Neural progenitor cell (in vitro differentiated cells): ENCODE measurements around the gene GNG4. TPM values are rescaled to one million over a fixed set of nuclear protein-coding genes. Genes with fewer than 3 reads are reported as not detected.
A peak's percentile ranks its signal among the peaks of the same experiment; 100 is the strongest.

Experiments
- DNase-seq: peaks from one replicate; pipeline ENCODE4 v3.0.0-alpha.2; 2016; ENCODE audit warnings: low spot score
- H2AFZ ChIP-seq: fragments of 200-600 bp; sonication (generic); replicated peaks from 2 replicates; pipeline ENCODE4 v1.6.1; 2016; ENCODE audit warnings: antibody characterized with exemption
- H3F3A ChIP-seq: fragments of 200-600 bp; sonication (generic); 2 replicates; pipeline ENCODE4 v1.6.1; 2016; ENCODE audit warnings: antibody characterized with exemption, low read depth
- H3K27ac ChIP-seq: fragments of 200-600 bp; sonication (generic); 2 replicates; pipeline ENCODE4 v1.5.1; 2016; ENCODE audit warnings: mild to moderate bottlenecking
- H3K27me3 ChIP-seq: fragments of 200-600 bp; sonication (generic); 2 replicates; pipeline ENCODE4 v1.6.1; 2016; ENCODE audit warnings: mild to moderate bottlenecking, moderate library complexity
- H3K36me3 ChIP-seq: fragments of 200-600 bp; sonication (generic); 2 replicates; pipeline ENCODE4 v1.5.1; 2016
- H3K4me1 ChIP-seq: fragments of 200-600 bp; sonication (generic); 2 replicates; pipeline ENCODE4 v1.6.1; 2016; ENCODE audit warnings: mixed run types
- H3K4me2 ChIP-seq: fragments of 200-600 bp; sonication (generic); 2 replicates; pipeline ENCODE4 v1.6.1; 2016
- H3K4me3 ChIP-seq: fragments of 200-600 bp; sonication (generic); 2 replicates; pipeline ENCODE4 v1.5.1; 2016
- H3K79me2 ChIP-seq: fragments of 200-600 bp; sonication (generic); 2 replicates; pipeline ENCODE4 v1.6.1; 2016; ENCODE audit warnings: low read depth
- H3K9ac ChIP-seq: fragments of 200-600 bp; sonication (generic); 2 replicates; pipeline ENCODE4 v1.6.1; 2016
- H3K9me3 ChIP-seq: fragments of 200-600 bp; sonication (generic); 2 replicates; pipeline ENCODE4 v1.5.1; 2016; ENCODE audit warnings: low read depth
- H4K20me1 ChIP-seq: fragments of 200-600 bp; sonication (generic); 2 replicates; pipeline ENCODE4 v1.6.1; 2016; ENCODE audit warnings: low read depth
- H3K27ac Mint-ChIP-seq: 3 replicates; pipeline ENCODE4 v1.8.0; 2021; ENCODE audit warnings: mixed read lengths
- H3K27me3 Mint-ChIP-seq: 2 replicates; pipeline ENCODE4 v1.8.0; 2022; ENCODE audit warnings: low read depth, mild to moderate bottlenecking, inconsistent platforms, moderate library complexity, mixed read lengths; ENCODE audit not compliant: insufficient read depth
- H3K36me3 Mint-ChIP-seq: 3 replicates; pipeline ENCODE4 v1.8.0; 2021; ENCODE audit warnings: mixed read lengths
- H3K4me1 Mint-ChIP-seq: 3 replicates; pipeline ENCODE4 v1.8.0; 2021; ENCODE audit warnings: mixed read lengths
- H3K4me3 Mint-ChIP-seq: 3 replicates; pipeline ENCODE4 v1.8.0; 2021; ENCODE audit warnings: mild to moderate bottlenecking, moderate library complexity, mixed read lengths
- H3K9me3 Mint-ChIP-seq: 3 replicates; pipeline ENCODE4 v1.8.0; 2020; ENCODE audit warnings: mixed read lengths
- CTCF ChIP-seq: fragments of 200-600 bp; sonication (generic); IDR thresholded peaks from 2 replicates; pipeline ENCODE4 v1.5.1; 2017; ENCODE audit warnings: antibody characterized with exemption, mild to moderate bottlenecking
- EZH2 ChIP-seq: fragments of 200-600 bp; sonication (generic); IDR thresholded peaks from 2 replicates; pipeline ENCODE4 v1.6.1; 2017; ENCODE audit warnings: antibody characterized with exemption, mild to moderate bottlenecking, moderate library complexity
- EZH2phosphoT487 ChIP-seq: fragments of 200-600 bp; sonication (generic); IDR thresholded peaks from 2 replicates; pipeline ENCODE4 v1.6.1; 2017; ENCODE audit warnings: antibody characterized with exemption
- total RNA-seq: library from RNA; depleted of rRNA; stranded (reverse); fragments of >200 nt; gene quantifications from 2 replicates; pipeline ENCODE4 v1.2.3, GENCODE V29; 2015; ENCODE audit warnings: low replicate concordance

GNG4 gene
- 14.9 and 20.7 TPM in 2 replicates for total RNA-seq

GRCh38 chr1:235649368-235650163, at the start of gene GNG4:
Gene GNG4, minus strand, starts transcription at chr1:235649784. Its CDS starts 65,946 bp downstream, at chr1:235583838.
- H3K27ac ChIP-seq: no peak within 1 kb of the TSS
- TF ChIP-seq EZH2 (no peak), EZH2phosphoT487 (no peak), CTCF (no peak)
- peaks cover 35% of the 10 kb centered on the region for H3F3A ChIP-seq
- H3K36me3 ChIP-seq: no peaks in the 10 kb centered on the region
- H3K4me3 Mint-ChIP-seq: peak within 1 kb of the TSS; percentile 95
- peak within 1 kb of the TSS; percentile 87 for H3K27ac Mint-ChIP-seq
- H3K27me3 ChIP-seq: peaks cover 43% of the 10 kb centered on the region
- peaks cover 25% of the 10 kb centered on the region for H3K79me2 ChIP-seq
- H3K4me1 ChIP-seq: peaks cover 39% of the 10 kb centered on the region
- peaks cover 28% of the 10 kb centered on the region for H3K27me3 Mint-ChIP-seq
- H3K4me3 ChIP-seq: peak within 1 kb of the TSS; percentile 57
- H3K4me2 ChIP-seq: peak within 1 kb of the TSS; percentile 94
- H3K9me3 ChIP-seq: no peaks in the 10 kb centered on the region
- H3K9me3 Mint-ChIP-seq: peaks cover 15% of the 10 kb centered on the region
- peaks cover 38% of the 10 kb centered on the region for H4K20me1 ChIP-seq
- peak; percentile 80 for DNase-seq
- H3K36me3 Mint-ChIP-seq: peaks cover 6% of the 10 kb centered on the region
- no peak within 1 kb of the TSS for H3K9ac ChIP-seq
- peak within 1 kb of the TSS; percentile 78 for H2AFZ ChIP-seq
- peaks cover 28% of the 10 kb centered on the region for H3K4me1 Mint-ChIP-seq

GRCh38 chr1:235697508-235697907, 47.9 kb upstream of the GNG4 start:
- Histone ChIP-seq H3K36me3 (no peaks in the 10 kb centered on the region), H3K4me2 (no peak overlapping the region), H3F3A (no peaks in the 10 kb centered on the region), H3K4me3 (no peak overlapping the region), H3K27me3 (no peaks in the 10 kb centered on the region), H3K4me1 (no peaks in the 10 kb centered on the region), H3K27ac (no peak overlapping the region), H4K20me1 (no peaks in the 10 kb centered on the region), H2AFZ (no peak overlapping the region), H3K9me3 (no peaks in the 10 kb centered on the region), H3K79me2 (no peaks in the 10 kb centered on the region), H3K9ac (no peak overlapping the region)
- Mint-ChIP-seq H3K9me3 (no peaks in the 10 kb centered on the region), H3K4me1 (no peaks in the 10 kb centered on the region), H3K27me3 (peaks cover 2% of the 10 kb centered on the region), H3K4me3 (no peak overlapping the region), H3K36me3 (no peaks in the 10 kb centered on the region), H3K27ac (no peak overlapping the region)
- no peak for TF ChIP-seq CTCF
- TF ChIP-seq EZH2phosphoT487: no peak
- no peak for DNase-seq

- no peaks in the 10 kb centered on the region for H3K36me3 ChIP-seq
- no peak overlapping the region for H3K4me2 ChIP-seq
- TF ChIP-seq CTCF (no peak), EZH2phosphoT487 (no peak), EZH2 (no peak)
- Mint-ChIP-seq H3K4me1 (peaks cover 5% of the 10 kb centered on the region), H3K4me3 (no peak overlapping the region), H3K9me3 (no peaks in the 10 kb centered on the region), H3K36me3 (no peaks in the 10 kb centered on the region), H3K27ac (no peak overlapping the region), H3K27me3 (peaks cover 2% of the 10 kb centered on the region)
- H3K27ac ChIP-seq: no peak overlapping the region
- H3F3A ChIP-seq: no peaks in the 10 kb centered on the region
- no peaks in the 10 kb centered on the region for H3K4me1 ChIP-seq
- no peak overlapping the region for H2AFZ ChIP-seq
- no peak overlapping the region for H3K9ac ChIP-seq
- no peaks in the 10 kb centered on the region for H3K9me3 ChIP-seq
- H3K79me2 ChIP-seq: no peaks in the 10 kb centered on the region
- H4K20me1 ChIP-seq: no peaks in the 10 kb centered on the region
- DNase-seq: no peak
- no peak overlapping the region for H3K4me3 ChIP-seq
- H3K27me3 ChIP-seq: no peaks in the 10 kb centered on the region
Measured at GRCh38 chr1:235689356-235689755, 39.8 kb upstream of the GNG4 start.
